Gastrocnemius medialis (tissue), 4 donors: ENCODE measurements around the gene KDM4C. TPM values are rescaled to one million over a fixed set of nuclear protein-coding genes. Genes with fewer than 3 reads are reported as not detected.
A peak's percentile ranks its signal among the peaks of the same experiment; 100 is the strongest.
"Not testable (repeated sequence)": the region's sequence is repeated elsewhere in the genome, so short reads cannot be mapped to it uniquely, and the experiment has no call there.

Source experiments
- ATAC-seq, 2 donors: fragments of 150-250 bp; one replicate each; pipeline ENCODE4 v1.9.1; 2016
- DNase-seq, 2 donors: peaks; one replicate each; pipeline ENCODE4 v3.0.0-alpha.2; 2019
- H3K27ac ChIP-seq, 4 donors: fragments of 200-600 bp; sonication (generic); 1 replicate in 1 of 4; 2 replicates in 3 of 4; pipeline ENCODE4 v1.5.1; 2016 to 2018; ENCODE audit warnings: mild to moderate bottlenecking in 2 of 4, moderate library complexity in 1 of 4
- H3K27me3 ChIP-seq, 3 donors: fragments of 200-600 bp; sonication (generic) in 2 of 3; 1 replicate in 1 of 3; 2 replicates in 2 of 3; pipeline versions ENCODE4 v1.5.1 to v1.6.0; 2016 to 2019; ENCODE audit warnings: mild to moderate bottlenecking in 1 of 3, moderate library complexity in 1 of 3
- H3K36me3 ChIP-seq, 2 donors: fragments of 200-600 bp; sonication (generic) in 1 of 2; one replicate each; pipeline ENCODE4 v1.5.1; 2017 to 2018
- H3K4me1 ChIP-seq, 2 donors: fragments of 200-600 bp; sonication (generic) in 1 of 2; one replicate each; pipeline ENCODE4 v1.5.1; 2016 to 2017; ENCODE audit warnings: mild to moderate bottlenecking in 2 of 2
- H3K4me3 ChIP-seq, 4 donors: fragments of 200-600 bp; sonication (generic) in 3 of 4; 1 replicate in 1 of 4; 2 replicates in 3 of 4; pipeline ENCODE4 v1.5.1; 2016 to 2019; ENCODE audit warnings: mild to moderate bottlenecking in 2 of 4
- H3K9me3 ChIP-seq, 3 donors: fragments of 200-600 bp; sonication (generic) in 2 of 3; 1 replicate in 1 of 3; 2 replicates in 2 of 3; pipeline ENCODE4 v1.5.1; 2016 to 2019
- CTCF ChIP-seq, 5 experiments: fragments of 450-650 bp in 3 of 5; fragments of 200-600 bp in 2 of 5; sonication (generic) in 2 of 5; IDR thresholded peaks in 4 of 5; conservative IDR thresholded peaks in 1 of 5; 1 replicate in 4 of 5; 2 replicates in 1 of 5; pipeline ENCODE4 v1.5.1; 2016 to 2019; ENCODE audit warnings: antibody characterized with exemption in 5 of 5, mild to moderate bottlenecking in 3 of 5, moderate library complexity in 3 of 5
- POLR2A ChIP-seq, 2 donors: fragments of 450-650 bp; IDR thresholded peaks; one replicate each; pipeline ENCODE4 v1.6.1; 2017; ENCODE audit warnings: antibody characterized with exemption in 2 of 2, mild to moderate bottlenecking in 2 of 2, moderate library complexity in 2 of 2
- in situ Hi-C, 4 donors: fragments of 200-750 bp; cut with MboI; loops; one replicate each; pipeline versions ENCODE4 v1.15.0 to v1.8.0; 2017; ENCODE audit warnings: low sequenced_read_pairs in 4 of 4
- intact Hi-C: fragments of 100-400 bp; cut with DNase I; formaldehyde crosslinking; loops from one replicate; pipeline ENCODE4 v1.15.1; 2023; ENCODE audit warnings: low total_unique reads
- total RNA-seq, 4 donors: library from RNA; depleted of rRNA; stranded (reverse); fragments of >200 nt; gene quantifications; one replicate each; pipeline versions ENCODE4 v1.1.0 to v1.2.3, GENCODE V29; 2016

Gene KDM4C
- total RNA-seq, 4 donors from 2014 or later: 7.7 to 23.3 (median 10.0) TPM

GRCh38 chr9:6788162-6789016 is 30.6 kb downstream of the KDM4C start:
- TF ChIP-seq POLR2A (IDR thresholded peaks at IDR 0.05): no peak
- no peak for TF ChIP-seq CTCF (IDR thresholded peaks at IDR 0.05 in 4 of 5, conservative IDR thresholded peaks at IDR 0.05 in 1 of 5)
- peak in 1 of 2 donors; percentile 56 for ATAC-seq
- Histone ChIP-seq H3K4me3 (peak overlapping the region in 1 of 4 donors; percentile 8), H3K27me3 (no peaks in the 10 kb centered on the region), H3K4me1 (peaks cover 22 to 26% of the 10 kb centered on the region in 2 donors), H3K9me3 (no peaks in the 10 kb centered on the region), H3K27ac (peak overlapping the region; percentile 7 to 47 (median 26)), H3K36me3 (peaks cover 0 to 1% of the 10 kb centered on the region in 2 donors)
- intact Hi-C loops: no loop called here
- DNase-seq: no peak
- in situ Hi-C loops: no loop called here

- not testable (repeated sequence) for H3K9me3 ChIP-seq
Measured at GRCh38 chr9:6789017-6789338, 31.2 kb downstream of the KDM4C start.

GRCh38 chr9:6790866-6791265 is 33.1 kb downstream of the KDM4C start:
- no peak overlapping the region for H3K4me3 ChIP-seq
- H3K27me3 ChIP-seq: no peaks in the 10 kb centered on the region
- ATAC-seq (no peak), DNase-seq (no peak)
- in situ Hi-C loops (no loop called here), intact Hi-C loops (no loop called here)
- H3K9me3 ChIP-seq: no peaks in the 10 kb centered on the region
- TF ChIP-seq CTCF (IDR thresholded peaks at IDR 0.05 in 4 of 5, conservative IDR thresholded peaks at IDR 0.05 in 1 of 5) (no peak), POLR2A (IDR thresholded peaks at IDR 0.05) (no peak)
- peaks cover 0 to 13% of the 10 kb centered on the region in 2 donors for H3K36me3 ChIP-seq
- peaks cover 20 to 23% of the 10 kb centered on the region in 2 donors for H3K4me1 ChIP-seq
- no peak overlapping the region for H3K27ac ChIP-seq

More at GRCh38 chr9:6789017-6789338, 31.2 kb downstream of the KDM4C start:
- H3K4me3 ChIP-seq, DNase-seq, H3K36me3 ChIP-seq, in situ Hi-C loops, intact Hi-C loops, H3K27ac ChIP-seq, H3K27me3 ChIP-seq, ATAC-seq: not testable (repeated sequence)
- peaks cover 22 to 26% of the 10 kb centered on the region in 2 donors for H3K4me1 ChIP-seq

- no peak for DNase-seq
- Histone ChIP-seq H3K4me3 (no peak overlapping the region), H3K27ac (no peak overlapping the region), H3K27me3 (no peaks in the 10 kb centered on the region), H3K4me1 (peaks cover 7 to 8% of the 10 kb centered on the region in 2 donors), H3K9me3 (no peaks in the 10 kb centered on the region), H3K36me3 (peaks cover 0 to 13% of the 10 kb centered on the region in 2 donors)
- in situ Hi-C loops (no loop called here), intact Hi-C loops (no loop called here)
- ATAC-seq: no peak
- TF ChIP-seq CTCF (IDR thresholded peaks at IDR 0.05 in 4 of 5, conservative IDR thresholded peaks at IDR 0.05 in 1 of 5): no peak
- TF ChIP-seq POLR2A (IDR thresholded peaks at IDR 0.05): no peak
Measured at GRCh38 chr9:6793203-6793602, 35.4 kb downstream of the KDM4C start.

- no peak overlapping the region for H3K4me3 ChIP-seq
- H3K36me3 ChIP-seq: peaks cover 0 to 13% of the 10 kb centered on the region in 2 donors
- intact Hi-C loops: no loop called here
- no peaks in the 10 kb centered on the region for H3K27me3 ChIP-seq
- no peak overlapping the region for H3K27ac ChIP-seq
- H3K9me3 ChIP-seq: no peaks in the 10 kb centered on the region
- in situ Hi-C loops: no loop called here
- TF ChIP-seq CTCF (IDR thresholded peaks at IDR 0.05 in 4 of 5, conservative IDR thresholded peaks at IDR 0.05 in 1 of 5): no peak
- TF ChIP-seq POLR2A (IDR thresholded peaks at IDR 0.05): no peak
- no peaks in the 10 kb centered on the region for H3K4me1 ChIP-seq
- DNase-seq (no peak), ATAC-seq (no peak)
Measured at GRCh38 chr9:6794936-6795335, 37.2 kb downstream of the KDM4C start.
